Activated CD4-positive, alpha-beta T cell treated with anti-CD3 and anti-CD28 coated beads for 36 hours (primary cell): Measurements from ENCODE around the gene FGR. TPM values are rescaled to one million over a fixed set of nuclear protein-coding genes. Genes with fewer than 3 reads are reported as not detected.
"Not testable (repeated sequence)": the region's sequence is repeated elsewhere in the genome, so short reads cannot be mapped to it uniquely, and the experiment has no call there.

Source experiments
- ATAC-seq: fragments of 200-7000 bp; cut with Tn5 transposase; one replicate; pipeline ENCODE4 v1.10.0; 2021; ENCODE audit warnings: mild to moderate bottlenecking, moderate library complexity
- CTCF ChIA-PET: fragments of 350-600 bp; sonication (Branson Sonifier 250); formaldehyde crosslinking; loops from one replicate; lab custom pipeline; 2021; ENCODE audit warnings: antibody characterized with exemption; lab: Charles Lee
- POLR2A ChIA-PET: fragments of 350-600 bp; sonication (Branson Sonifier 250); formaldehyde crosslinking; loops from one replicate; lab custom pipeline; 2021; ENCODE audit warnings: antibody characterized with exemption, inconsistent platforms; lab: Charles Lee
- DNase-seq: peaks from one replicate; pipeline ENCODE4 v3.0.0-alpha.2; 2020
- H3K27ac Mint-ChIP-seq: one replicate; pipeline ENCODE4 v1.8.0; 2021; ENCODE audit warnings: mixed read lengths
- H3K27me3 Mint-ChIP-seq: one replicate; pipeline ENCODE4 v1.8.0; 2021; ENCODE audit warnings: mixed read lengths
- H3K36me3 Mint-ChIP-seq: one replicate; pipeline ENCODE4 v1.8.0; 2021; ENCODE audit warnings: low read depth, mixed read lengths
- H3K4me1 Mint-ChIP-seq: one replicate; pipeline ENCODE4 v1.8.0; 2021; ENCODE audit warnings: mixed read lengths
- H3K4me3 Mint-ChIP-seq: one replicate; pipeline ENCODE4 v1.8.0; 2021; ENCODE audit warnings: mild to moderate bottlenecking, moderate library complexity, mixed read lengths
- H3K9me3 Mint-ChIP-seq: one replicate; pipeline ENCODE4 v1.8.0; 2021; ENCODE audit warnings: low read depth, mixed read lengths
- intact Hi-C, 2 experiments: fragments of 100-400 bp; cut with DNase I in 1 of 2; cut with micrococcal nuclease in 1 of 2; formaldehyde crosslinking; loops; one replicate each; pipeline versions ENCODE4 v1.14.2 to v1.15.1; 2022 to 2024; cut with DNase I, micrococcal nuclease
- total RNA-seq, 2 experiments: library from RNA; stranded (reverse); gene quantifications; one replicate each; pipeline ENCODE4 v1.2.3, GENCODE V29; 2021

FGR gene
- total RNA-seq, result under 1 TPM in 1 of 2 experiments, not detected in 1; 0.11 TPM

DNA sequence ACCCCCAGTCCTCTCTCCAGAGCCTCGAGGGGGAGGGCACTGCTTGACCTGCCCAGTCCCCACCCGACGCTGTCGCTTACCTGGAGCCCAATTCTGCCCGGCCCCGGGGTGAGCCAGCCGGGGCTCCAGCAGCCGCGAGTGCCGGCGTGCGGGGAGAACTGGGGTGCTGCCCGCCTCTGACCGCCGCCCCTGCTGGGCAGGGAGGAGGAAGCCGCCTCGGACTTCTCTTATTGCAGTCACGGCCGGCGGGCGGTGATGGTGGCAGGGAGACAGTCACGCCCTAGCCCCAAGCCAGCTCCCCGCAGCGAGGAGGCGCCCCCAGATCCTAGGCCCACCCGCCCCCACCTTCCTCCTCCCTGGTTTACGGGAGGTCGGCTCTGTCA, at the start of gene FGR:
Gene FGR (minus strand): TSS at position 201 of the 383 bp plus-strand sequence. CDS start 11,269 bp downstream, outside the sequence.
- POLR2A ChIA-PET, result no interaction called here
- intact Hi-C loops, result no loop called here
- Mint-ChIP-seq H3K4me3 (peak within 1 kb of the TSS; percentile 39), H3K4me1 (peaks cover 58% of the 10 kb centered on the region), H3K27me3 (no peaks in the 10 kb centered on the region), H3K27ac (no peak within 1 kb of the TSS), H3K9me3 (no peaks in the 10 kb centered on the region), H3K36me3 (no peaks in the 10 kb centered on the region)
- CTCF ChIA-PET, result interaction anchor here (1.2 kb wide), 1 partner anchor 28 kb away, joined by 4 read pairs; no protein-coding TSS in a partner anchor
- DNase-seq, result no peak
- no peak for ATAC-seq

DNA sequence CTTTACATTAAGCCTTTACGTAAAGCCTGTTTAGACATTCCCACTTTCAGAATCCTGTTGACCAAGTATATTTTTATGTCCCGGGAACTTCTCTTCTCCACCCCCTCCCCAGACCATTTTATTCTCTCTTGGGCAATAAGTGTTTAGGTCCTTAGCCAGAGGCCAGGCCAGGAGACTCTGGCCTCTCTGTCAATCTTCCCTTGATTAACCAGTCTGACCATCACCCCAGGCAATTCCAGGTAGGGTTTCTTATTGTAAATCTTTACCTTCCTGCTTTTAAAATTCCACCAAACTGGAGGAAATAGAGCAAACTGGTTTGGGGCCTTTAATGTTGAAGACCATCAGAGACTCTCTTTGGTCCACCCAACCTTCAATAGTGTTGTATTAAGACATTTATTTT, 49.2 kb upstream of the FGR start:
- CTCF ChIA-PET, result interaction anchor here (0.8 to 1.9 kb wide), 2 partner anchors 14 to 128 kb away, joined by 3 to 6 read pairs; no protein-coding TSS in a partner anchor
- POLR2A ChIA-PET, result no interaction called here
- H3K27ac Mint-ChIP-seq, result no peak overlapping the region
- H3K9me3 Mint-ChIP-seq, result peaks cover 19% of the 10 kb centered on the region
- no peak for DNase-seq
- H3K4me1 Mint-ChIP-seq, result no peaks in the 10 kb centered on the region
- H3K4me3 Mint-ChIP-seq, result no peak overlapping the region
- H3K27me3 Mint-ChIP-seq, result no peaks in the 10 kb centered on the region
- no peak for ATAC-seq
- peaks cover 7% of the 10 kb centered on the region for H3K36me3 Mint-ChIP-seq
- intact Hi-C loops, result no loop called here

DNA sequence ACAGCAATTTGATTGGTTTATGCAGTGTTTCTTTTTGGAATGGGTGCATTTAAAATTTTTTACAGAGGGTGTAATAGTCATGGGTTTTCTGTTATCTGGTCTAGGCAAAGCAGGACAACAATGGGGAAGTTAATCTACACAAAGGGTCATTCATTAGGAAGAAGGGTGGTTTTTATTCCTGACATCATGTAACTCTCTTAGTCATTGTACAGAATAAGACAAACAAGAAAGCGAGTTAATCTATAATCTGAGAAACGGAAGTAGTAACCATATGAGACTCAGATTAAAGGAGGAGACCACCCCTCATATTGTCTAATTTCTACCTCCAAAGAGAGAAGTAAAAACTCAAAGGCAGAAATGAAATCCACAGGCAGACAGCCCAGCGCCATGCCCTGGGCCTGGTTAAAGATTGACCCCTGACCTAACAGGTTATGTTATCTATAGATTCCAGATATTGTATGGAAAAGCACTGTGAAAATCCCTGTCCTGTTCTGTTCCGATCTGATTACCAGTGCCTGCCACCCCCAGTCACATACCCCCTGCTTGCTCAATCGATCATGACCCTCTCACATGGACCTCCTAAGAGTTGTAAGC, 47.5 kb upstream of the FGR start:
- intact Hi-C loops, result no loop called here
- Mint-ChIP-seq H3K27me3 (no peaks in the 10 kb centered on the region), H3K4me3 (no peak overlapping the region), H3K4me1 (no peaks in the 10 kb centered on the region), H3K36me3 (peaks cover 7% of the 10 kb centered on the region), H3K9me3 (peaks cover 19% of the 10 kb centered on the region), H3K27ac (no peak overlapping the region)
- POLR2A ChIA-PET, result no interaction called here
- no peak for DNase-seq
- ATAC-seq, result no peak
- CTCF ChIA-PET, result interaction anchor here (0.9 to 1.9 kb wide), 3 partner anchors 9 to 13 kb away, joined by 3 to 6 read pairs (median 3); partner anchors contain the start of gene IFI6

DNA sequence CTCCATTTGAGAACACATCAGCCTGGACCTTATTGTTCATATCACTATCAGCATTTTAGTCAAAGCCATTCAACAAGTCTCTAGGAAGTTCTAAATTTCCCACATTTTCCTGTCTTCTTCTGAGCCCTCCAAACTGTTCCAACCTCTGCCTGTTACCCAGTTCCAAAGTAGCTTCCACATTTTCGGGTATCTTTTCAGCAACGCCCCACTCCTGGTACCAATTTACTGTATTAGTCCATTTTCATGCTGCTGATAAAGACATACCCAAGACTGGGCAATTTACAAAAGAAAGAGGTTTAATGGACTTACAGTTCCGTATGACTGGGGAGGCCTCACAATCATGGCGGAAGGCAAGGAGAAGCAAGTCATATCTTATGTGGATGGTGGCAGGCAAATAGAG, 46.6 kb upstream of the FGR start:
- H3K9me3 Mint-ChIP-seq, result peaks cover 19% of the 10 kb centered on the region
- CTCF ChIA-PET, H3K4me3 Mint-ChIP-seq, DNase-seq, ATAC-seq, H3K27me3 Mint-ChIP-seq, H3K27ac Mint-ChIP-seq, H3K4me1 Mint-ChIP-seq, H3K36me3 Mint-ChIP-seq, intact Hi-C loops, POLR2A ChIA-PET: not testable (repeated sequence)

DNA sequence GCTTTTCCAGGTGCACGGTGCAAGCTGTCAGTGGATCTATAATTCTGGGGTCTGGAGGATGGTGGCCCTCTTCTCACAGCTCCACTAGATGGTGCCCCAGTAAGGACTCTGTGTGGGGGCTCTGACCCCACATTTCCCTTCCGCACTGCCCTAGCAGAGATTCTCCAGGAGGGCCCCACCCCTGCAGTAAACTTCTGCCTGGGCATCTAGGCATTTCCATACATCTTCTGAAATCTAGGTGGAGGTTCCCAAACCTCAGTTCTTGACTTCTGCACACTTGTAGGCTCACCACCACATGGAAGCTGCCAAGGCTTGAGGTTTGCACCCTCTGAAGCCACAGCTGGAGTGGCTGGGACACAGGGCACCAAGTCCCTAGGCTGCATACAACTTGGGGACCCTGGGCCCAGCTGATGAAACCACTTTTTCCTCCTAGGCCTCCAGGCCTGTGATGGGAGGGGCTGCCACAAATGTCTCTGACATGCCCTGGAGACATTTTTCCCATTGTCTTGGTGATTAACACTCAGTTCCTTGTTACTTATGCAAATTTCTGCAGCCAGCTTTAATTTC, 45.3 kb upstream of the FGR start:
- H3K4me3 Mint-ChIP-seq, H3K27ac Mint-ChIP-seq, POLR2A ChIA-PET, H3K4me1 Mint-ChIP-seq, ATAC-seq, intact Hi-C loops, H3K36me3 Mint-ChIP-seq, DNase-seq, H3K27me3 Mint-ChIP-seq: not testable (repeated sequence)
- CTCF ChIA-PET, result interaction anchor here (0.6 to 1.0 kb wide), 6 partner anchors 9 to 225 kb away, joined by 3 to 6 read pairs (median 4); no protein-coding TSS in a partner anchor
- H3K9me3 Mint-ChIP-seq, result peaks cover 19% of the 10 kb centered on the region

DNA sequence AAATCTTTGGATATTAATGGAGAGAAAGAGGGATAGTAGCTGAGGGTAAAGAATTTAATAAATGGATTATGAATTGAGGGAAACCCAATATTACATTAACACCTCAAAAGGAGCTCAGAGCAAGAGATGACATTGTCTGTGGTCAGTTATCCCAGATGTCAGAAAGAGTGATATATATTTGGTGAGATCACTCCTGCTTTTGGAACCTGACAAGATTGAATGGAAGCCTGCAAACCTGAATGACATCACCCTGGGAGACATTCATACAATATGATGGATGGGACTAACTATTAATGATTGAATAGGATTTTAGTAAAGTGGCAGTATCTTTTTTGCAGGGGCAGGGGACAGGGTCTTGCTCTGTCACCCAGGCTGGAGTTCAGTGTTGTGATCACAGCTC, 43.8 kb upstream of the FGR start:
- Mint-ChIP-seq H3K4me3 (no peak overlapping the region), H3K36me3 (peaks cover 7% of the 10 kb centered on the region), H3K27ac (no peak overlapping the region), H3K9me3 (peaks cover 19% of the 10 kb centered on the region), H3K27me3 (no peaks in the 10 kb centered on the region), H3K4me1 (no peaks in the 10 kb centered on the region)
- intact Hi-C loops, result no loop called here
- ATAC-seq (no peak), DNase-seq (no peak)
- ChIA-PET CTCF (interaction anchor here (1.0 to 1.7 kb wide), 6 partner anchors 10 to 382 kb away, joined by 3 to 4 read pairs (median 4); no protein-coding TSS in a partner anchor), POLR2A (interaction anchor here (0.6 kb wide), 1 partner anchor 9 kb away, joined by 5 read pairs; no protein-coding TSS in a partner anchor)

DNA sequence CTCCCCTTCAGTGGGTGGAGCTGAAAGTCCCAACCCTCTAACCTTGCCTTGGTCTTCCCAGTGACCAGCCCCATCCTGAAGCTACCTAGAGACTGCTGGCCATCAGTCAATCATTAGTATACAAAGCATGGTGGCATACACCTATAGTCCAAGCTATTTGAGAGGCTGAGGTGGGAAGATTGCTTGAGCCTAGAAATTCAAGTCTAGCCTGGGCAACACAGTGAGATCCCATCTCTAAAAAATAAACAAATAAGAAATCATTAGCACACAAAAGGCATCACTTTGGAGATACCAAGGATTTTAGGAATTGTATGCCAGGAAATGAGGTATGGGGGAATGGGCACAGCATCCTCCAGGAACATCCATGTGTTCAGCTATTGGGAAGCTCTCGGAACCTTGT, 41.4 kb upstream of the FGR start:
- Mint-ChIP-seq H3K27ac (no peak overlapping the region), H3K4me1 (peaks cover 7% of the 10 kb centered on the region), H3K4me3 (no peak overlapping the region), H3K36me3 (peaks cover 1% of the 10 kb centered on the region), H3K27me3 (no peaks in the 10 kb centered on the region), H3K9me3 (peaks cover 10% of the 10 kb centered on the region)
- no peak for DNase-seq
- ChIA-PET CTCF (interaction anchor here (0.7 to 0.8 kb wide), 2 partner anchors 69 to 74 kb away, joined by 3 read pairs; no protein-coding TSS in a partner anchor), POLR2A (no interaction called here)
- intact Hi-C loops, result no loop called here
- no peak for ATAC-seq

DNA sequence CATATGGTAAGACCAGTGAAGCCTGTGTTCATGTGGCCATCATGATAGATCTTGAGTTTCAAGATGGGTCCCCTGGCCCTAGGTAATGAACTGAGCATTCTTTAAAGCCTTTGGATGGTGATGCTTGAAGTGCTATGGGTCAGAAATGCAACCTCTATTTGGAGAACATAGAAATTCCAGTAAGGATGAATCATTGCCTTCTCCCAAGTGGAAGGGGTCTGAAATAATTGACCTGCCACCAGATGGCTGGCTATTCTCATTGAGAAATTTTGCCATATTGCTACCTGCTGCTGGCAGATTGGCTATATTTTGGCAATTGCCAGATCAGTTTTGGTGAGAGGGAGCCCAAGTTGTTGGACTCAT, 37.7 kb upstream of the FGR start:
- H3K27ac Mint-ChIP-seq, result peak overlapping the region; percentile 89
- H3K9me3 Mint-ChIP-seq, result no peaks in the 10 kb centered on the region
- H3K4me3 Mint-ChIP-seq, result peak overlapping the region; percentile 83
- POLR2A ChIA-PET, result interaction anchor here (0.9 to 1.4 kb wide), 4 partner anchors 53 to 158 kb away, joined by 3 to 9 read pairs (median 5); partner anchors contain the start of genes FAM76A, PPP1R8 and STX12
- no peaks in the 10 kb centered on the region for H3K27me3 Mint-ChIP-seq
- no peak for ATAC-seq
- no peak for DNase-seq
- intact Hi-C loops, result loop anchor here (1.0 to 5.0 kb wide), 5 partner anchors 53 to 528 kb away; partner anchors contain the start of genes FAM76A (in 2 of the 2), STX12 (in 2 of the 2) and PPP1R8 (in 1 of the 2)
- no peaks in the 10 kb centered on the region for H3K36me3 Mint-ChIP-seq
- H3K4me1 Mint-ChIP-seq, result peaks cover 31% of the 10 kb centered on the region
- CTCF ChIA-PET, result interaction anchor here (0.8 to 1.7 kb wide), 12 partner anchors 10 to 249 kb away, joined by 3 to 18 read pairs (median 3); partner anchors contain the start of gene PPP1R8

DNA sequence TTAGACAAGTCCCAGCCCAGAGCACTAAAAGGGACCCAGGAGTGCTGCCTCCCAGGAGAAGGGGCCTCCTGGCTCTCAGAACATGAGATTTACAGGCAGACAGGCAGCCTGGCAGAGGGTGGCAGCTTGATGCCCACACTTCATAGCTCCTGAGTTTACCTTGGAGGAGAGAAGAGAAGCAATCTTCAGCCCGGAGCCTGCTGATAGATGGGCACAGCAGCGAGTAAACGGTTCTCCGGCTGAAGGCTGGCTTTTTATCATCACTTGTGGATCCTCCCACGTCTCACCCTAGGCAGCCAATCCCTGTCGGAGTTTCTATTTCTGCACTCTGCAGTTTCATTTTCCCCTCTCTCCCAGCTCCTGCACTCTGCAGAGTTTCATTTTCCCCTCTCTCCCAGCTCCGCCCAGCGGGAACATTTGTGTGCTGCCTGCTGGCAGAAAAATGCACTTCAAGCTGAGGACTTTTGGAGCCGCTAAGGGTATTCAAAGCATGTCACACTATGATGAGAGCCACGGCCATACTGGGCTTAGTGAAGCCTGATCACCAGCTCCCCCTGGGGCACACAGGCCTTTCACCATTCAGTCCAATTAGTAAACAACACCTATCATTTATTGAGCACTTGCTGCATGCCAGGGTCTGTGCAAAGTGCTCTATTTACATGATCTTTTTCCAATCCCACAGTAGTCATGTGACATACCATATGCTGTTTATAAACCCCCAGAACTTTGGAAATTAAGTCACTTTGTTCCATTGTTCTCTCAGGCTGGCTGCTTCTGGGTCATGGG, 37.2 kb upstream of the FGR start, which contains the start of gene IFI6:
Gene IFI6 (minus strand): TSS at position 229 of the 786 bp plus-strand sequence. CDS start 2,878 bp downstream, outside the sequence.
- peak; percentile 91 for ATAC-seq
- Mint-ChIP-seq H3K9me3 (no peaks in the 10 kb centered on the region), H3K4me3 (peak within 1 kb of the TSS; percentile 83), H3K36me3 (peaks cover 4% of the 10 kb centered on the region), H3K4me1 (peaks cover 31% of the 10 kb centered on the region), H3K27me3 (no peaks in the 10 kb centered on the region), H3K27ac (peak within 1 kb of the TSS; percentile 89)
- intact Hi-C loops, result loop anchor here (1.0 to 5.0 kb wide), 5 partner anchors 53 to 528 kb away; partner anchors contain the start of genes FAM76A (in 2 of the 2), STX12 (in 2 of the 2) and PPP1R8 (in 1 of the 2)
- DNase-seq, result peak; percentile 88
- ChIA-PET CTCF (interaction anchor here (0.6 to 1.7 kb wide), 18 partner anchors 10 to 1410 kb away, joined by 3 to 18 read pairs (median 3); partner anchors contain the start of genes FAM76A, PPP1R8 and STX12), POLR2A (interaction anchor here (0.9 to 1.4 kb wide), 4 partner anchors 54 to 158 kb away, joined by 3 to 9 read pairs (median 5); partner anchors contain the start of genes FAM76A, PPP1R8 and STX12)

DNA sequence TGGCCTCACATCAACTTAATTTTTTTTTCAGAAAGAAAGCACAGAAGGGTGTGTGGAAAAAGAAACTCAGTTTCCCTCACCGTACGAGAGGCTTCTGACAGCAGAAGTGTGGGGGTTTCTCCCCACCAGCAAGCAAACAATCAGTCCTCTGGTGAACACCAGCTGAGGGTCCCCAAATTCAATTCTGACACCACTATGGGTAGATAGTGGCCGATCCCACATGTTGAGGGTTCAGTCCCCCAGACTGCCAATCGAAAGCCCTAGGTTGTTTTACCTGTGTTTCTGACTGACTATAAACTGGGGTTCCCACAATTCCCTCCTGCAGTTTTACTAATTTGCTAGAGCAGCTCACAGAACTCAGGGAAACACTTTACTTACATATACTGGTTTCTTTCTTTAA, 34.9 kb upstream of the FGR start:
- H3K4me1 Mint-ChIP-seq, result peaks cover 31% of the 10 kb centered on the region
- intact Hi-C loops, result loop anchor here (1.0 to 5.0 kb wide), 4 partner anchors 49 to 309 kb away; partner anchors contain the start of genes FAM76A (in 1 of the 2) and PPP1R8 (in 1 of the 2)
- POLR2A ChIA-PET, result interaction anchor here (0.6 to 1.0 kb wide), 2 partner anchors 9 to 56 kb away, joined by 3 to 5 read pairs; partner anchors contain the start of gene FAM76A
- no peaks in the 10 kb centered on the region for H3K27me3 Mint-ChIP-seq
- no peak overlapping the region for H3K27ac Mint-ChIP-seq
- CTCF ChIA-PET, result interaction anchor here (0.6 to 2.2 kb wide), 62 partner anchors 9 to 1464 kb away, joined by 3 to 14 read pairs (median 4); partner anchors contain the start of genes AHDC1, ATP5IF1, FAM76A and MAP3K6
- H3K36me3 Mint-ChIP-seq, result peaks cover 11% of the 10 kb centered on the region
- ATAC-seq (no peak), DNase-seq (no peak)
- no peaks in the 10 kb centered on the region for H3K9me3 Mint-ChIP-seq
- peak overlapping the region; percentile 83 for H3K4me3 Mint-ChIP-seq
